OCI-LY7 (cell line): Measurements from ENCODE around the gene SUFU. TPM values are rescaled to one million over a fixed set of nuclear protein-coding genes. Genes with fewer than 3 reads are reported as not detected.

ENCODE experiments used
- BruUV-seq: library from RNA; stranded (reverse); fragments of 400-500 nt; replicated peaks from 2 replicates; lab custom pipeline; 2021; lab: Mats Ljungman, UMichigan
- CTCF ChIA-PET: fragments of 300-600 bp; sonication (Branson Sonifier 250); formaldehyde crosslinking; loops from one replicate; lab custom pipeline; 2022; ENCODE audit warnings: antibody characterized with exemption; ENCODE audit not compliant: unreplicated experiment; lab: Charles Lee
- POLR2A ChIA-PET: fragments of 300-600 bp; sonication (Branson Sonifier 250); formaldehyde crosslinking; loops from one replicate; lab custom pipeline; 2022; ENCODE audit warnings: antibody characterized with exemption; lab: Charles Lee
- DNase-seq: peaks from one replicate; pipeline ENCODE4 v3.0.0-alpha.2; 2015; ENCODE audit warnings: low spot score
- H2AFZ ChIP-seq: fragments of 200-600 bp; sonication (generic), shearing (Covaris generic); 2 replicates; pipeline ENCODE4 v1.6.1; 2014; ENCODE audit warnings: mild to moderate bottlenecking, antibody characterized with exemption, low read length, moderate library complexity
- H3K27ac ChIP-seq: fragments of 200-600 bp; sonication (generic); 2 replicates; pipeline ENCODE4 v1.5.1; 2014; ENCODE audit warnings: mixed run types, low read depth, mild to moderate bottlenecking, moderate library complexity, low read length, inconsistent platforms; ENCODE audit not compliant: poor library complexity, severe bottlenecking
- H3K36me3 ChIP-seq: fragments of 200-600 bp; sonication (generic); 2 replicates; pipeline ENCODE4 v1.6.1; 2014; ENCODE audit warnings: mild to moderate bottlenecking, antibody characterized with exemption, low read length, moderate library complexity, mixed read lengths; ENCODE audit not compliant: insufficient read depth
- H3K4me1 ChIP-seq: fragments of 200-600 bp; sonication (generic); 2 replicates; pipeline ENCODE4 v1.5.1; 2014; ENCODE audit warnings: mild to moderate bottlenecking, low read length; ENCODE audit not compliant: insufficient read depth, poor library complexity, severe bottlenecking
- H3K4me2 ChIP-seq: fragments of 200-600 bp; sonication (generic); 2 replicates; pipeline ENCODE4 v1.6.1; 2014; ENCODE audit warnings: mild to moderate bottlenecking, low read length
- H3K4me3 ChIP-seq: fragments of 200-600 bp; sonication (generic); 2 replicates; pipeline ENCODE4 v1.5.1; 2014; ENCODE audit warnings: mild to moderate bottlenecking, low read depth, low read length; ENCODE audit not compliant: poor library complexity, severe bottlenecking
- H3K79me2 ChIP-seq: fragments of 200-600 bp; sonication (generic); 2 replicates; pipeline ENCODE4 v1.6.1; 2016; ENCODE audit warnings: low read depth, mild to moderate bottlenecking, low read length, moderate library complexity, mixed read lengths; ENCODE audit not compliant: insufficient read depth
- H3K9me2 ChIP-seq: fragments of 200-600 bp; sonication (generic); 2 replicates; pipeline ENCODE4 v1.6.1; 2016; ENCODE audit warnings: mild to moderate bottlenecking, low read length, mixed read lengths; ENCODE audit not compliant: insufficient read depth
- H3K9me3 ChIP-seq: fragments of 200-600 bp; sonication (generic); 2 replicates; pipeline ENCODE4 v1.6.1; 2014; ENCODE audit warnings: mild to moderate bottlenecking, mixed run types, low read length, mixed read lengths
- H4K20me1 ChIP-seq: fragments of 200-600 bp; sonication (generic); 2 replicates; pipeline ENCODE4 v1.6.1; 2014; ENCODE audit warnings: mild to moderate bottlenecking, antibody characterized with exemption, low read length, moderate library complexity, mixed read lengths; ENCODE audit not compliant: insufficient read depth
- CTCF ChIP-seq: fragments of 200-600 bp; sonication (generic); conservative IDR thresholded peaks from 2 replicates; pipeline ENCODE4 v1.5.1; 2014; ENCODE audit warnings: mild to moderate bottlenecking, antibody characterized with exemption, low read length, moderate library complexity, mixed read lengths
- EZH2phosphoT487 ChIP-seq: fragments of 200-600 bp; sonication (generic); IDR thresholded peaks from 2 replicates; pipeline ENCODE4 v1.6.1; 2018; ENCODE audit warnings: low read depth, borderline replicate concordance, mild to moderate bottlenecking, mixed run types, antibody characterized with exemption, low read length, moderate library complexity, mixed read lengths
- intact Hi-C: fragments of 100-400 bp; cut with micrococcal nuclease; formaldehyde crosslinking; loops from one replicate; pipeline ENCODE4 v1.10.0; 2022; ENCODE audit not compliant: unreplicated experiment
- total RNA-seq, 2 experiments: library from RNA; depleted of rRNA in 1 of 2; stranded (reverse); fragments of >200 nt in 1 of 2; shearing (Covaris generic) in 1 of 2; gene quantifications; 2 replicates each; pipeline ENCODE4 v1.2.3, GENCODE V29; 2014 to 2022

Gene SUFU
- total RNA-seq, 2 experiments from 2014 or later = 4.9 to 10.0 TPM

GRCh38 chr10:102604439-102604841 lies 100.7 kb downstream of the SUFU start:
- no peaks in the 10 kb centered on the region for H4K20me1 ChIP-seq
- no peak overlapping the region for H3K4me2 ChIP-seq
- no peak for TF ChIP-seq CTCF
- no peaks in the 10 kb centered on the region for H3K36me3 ChIP-seq
- H2AFZ ChIP-seq = no peak overlapping the region
- H3K9me3 ChIP-seq = no peaks in the 10 kb centered on the region
- H3K9me2 ChIP-seq = no peaks in the 10 kb centered on the region
- H3K27ac ChIP-seq = no peak overlapping the region
- H3K79me2 ChIP-seq = no peaks in the 10 kb centered on the region
- ChIA-PET POLR2A (no interaction called here), CTCF (no interaction called here)
- no peak for DNase-seq
- BruUV-seq = no TSS peak
- intact Hi-C loops = no loop called here
- H3K4me1 ChIP-seq = no peaks in the 10 kb centered on the region
- no peak overlapping the region for H3K4me3 ChIP-seq

GRCh38 chr10:102605712-102606111 lies 101.9 kb downstream of the SUFU start:
- intact Hi-C loops = no loop called here
- Histone ChIP-seq H3K4me1 (no peaks in the 10 kb centered on the region), H3K4me3 (no peak overlapping the region), H3K9me2 (no peaks in the 10 kb centered on the region), H4K20me1 (no peaks in the 10 kb centered on the region), H3K9me3 (no peaks in the 10 kb centered on the region), H2AFZ (no peak overlapping the region), H3K79me2 (no peaks in the 10 kb centered on the region), H3K4me2 (no peak overlapping the region), H3K27ac (no peak overlapping the region), H3K36me3 (no peaks in the 10 kb centered on the region)
- no peak for TF ChIP-seq CTCF
- TF ChIP-seq EZH2phosphoT487 = no peak
- no TSS peak for BruUV-seq
- DNase-seq = no peak
- POLR2A ChIA-PET = no interaction called here
- CTCF ChIA-PET = interaction anchor here (0.5 kb wide), 1 partner anchor 102 kb away, joined by 3 read pairs; no protein-coding TSS in a partner anchor

GRCh38 chr10:102608487-102608886 lies 104.7 kb downstream of the SUFU start:
- Histone ChIP-seq H3K4me1 (no peaks in the 10 kb centered on the region), H3K36me3 (no peaks in the 10 kb centered on the region), H2AFZ (no peak overlapping the region), H3K9me2 (no peaks in the 10 kb centered on the region), H3K4me2 (no peak overlapping the region), H3K27ac (no peak overlapping the region), H3K9me3 (no peaks in the 10 kb centered on the region), H3K79me2 (no peaks in the 10 kb centered on the region), H4K20me1 (no peaks in the 10 kb centered on the region), H3K4me3 (no peak overlapping the region)
- TF ChIP-seq EZH2phosphoT487 = no peak
- 0 out of 2 replicates have a peak, but pooled peaks have one; percentile 25 for TF ChIP-seq CTCF
- no TSS peak for BruUV-seq
- CTCF ChIA-PET = no interaction called here
- POLR2A ChIA-PET = no interaction called here
- intact Hi-C loops = no loop called here
- no peak for DNase-seq
